Measurements from ENCODE around the gene OXT.
"Not testable (repeated sequence)": the region's sequence is repeated elsewhere in the genome, so short reads cannot be mapped to it uniquely, and the experiment has no call there.

DNA sequence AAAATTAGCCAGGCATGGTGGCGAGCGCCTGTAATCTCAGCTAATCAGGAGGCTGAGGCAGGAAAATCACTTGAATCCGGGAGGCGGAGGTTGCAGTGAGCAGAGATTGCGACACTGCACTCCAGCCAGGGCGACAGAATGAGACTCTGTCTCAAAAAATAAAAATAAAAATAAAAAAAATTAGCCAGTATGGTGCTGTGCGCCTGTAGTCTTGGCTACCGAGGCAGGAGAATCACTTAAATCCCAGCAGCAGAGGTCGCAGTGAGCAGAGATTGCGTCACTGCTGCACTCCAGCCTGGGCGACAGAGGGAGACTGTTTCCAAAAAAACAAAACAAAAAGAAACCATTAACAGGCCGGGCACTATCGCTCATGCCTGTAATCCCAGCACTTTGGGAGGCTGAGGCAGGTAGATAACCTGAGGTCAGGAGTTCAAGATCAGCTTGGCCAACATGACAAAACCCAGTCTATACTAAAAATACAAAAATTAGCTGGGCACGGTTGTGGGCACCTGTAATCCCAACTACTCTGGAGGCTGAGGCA, 46.5 kb downstream of the OXT start:
- TF ChIP-seq GATA2 (IDR thresholded peaks at IDR 0.05; ENCODE audit: insufficient read depth, insufficient read length, low read depth, low read length); POLR2A (IDR thresholded peaks at IDR 0.05; ENCODE audit: low read depth, low read length); EZH2 (IDR thresholded peaks at IDR 0.05; ENCODE audit: borderline replicate concordance, low read depth, low read length, severe bottlenecking): not testable (repeated sequence)
- TF ChIP-seq, protein P1, sequence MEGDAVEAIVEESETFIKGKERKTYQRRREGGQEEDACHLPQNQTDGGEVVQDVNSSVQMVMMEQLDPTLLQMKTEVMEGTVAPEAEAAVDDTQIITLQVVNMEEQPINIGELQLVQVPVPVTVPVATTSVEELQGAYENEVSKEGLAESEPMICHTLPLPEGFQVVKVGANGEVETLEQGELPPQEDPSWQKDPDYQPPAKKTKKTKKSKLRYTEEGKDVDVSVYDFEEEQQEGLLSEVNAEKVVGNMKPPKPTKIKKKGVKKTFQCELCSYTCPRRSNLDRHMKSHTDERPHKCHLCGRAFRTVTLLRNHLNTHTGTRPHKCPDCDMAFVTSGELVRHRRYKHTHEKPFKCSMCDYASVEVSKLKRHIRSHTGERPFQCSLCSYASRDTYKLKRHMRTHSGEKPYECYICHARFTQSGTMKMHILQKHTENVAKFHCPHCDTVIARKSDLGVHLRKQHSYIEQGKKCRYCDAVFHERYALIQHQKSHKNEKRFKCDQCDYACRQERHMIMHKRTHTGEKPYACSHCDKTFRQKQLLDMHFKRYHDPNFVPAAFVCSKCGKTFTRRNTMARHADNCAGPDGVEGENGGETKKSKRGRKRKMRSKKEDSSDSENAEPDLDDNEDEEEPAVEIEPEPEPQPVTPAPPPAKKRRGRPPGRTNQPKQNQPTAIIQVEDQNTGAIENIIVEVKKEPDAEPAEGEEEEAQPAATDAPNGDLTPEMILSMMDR (IDR thresholded peaks at IDR 0.05; ENCODE audit: extremely low read depth in 1 of 2, insufficient read depth in 1 of 2, low read depth in 1 of 2, low read length in 2 of 2), result peak; percentile 15 to 57

All from endothelial cell of umbilical vein (primary cell).